ENCODE results near the gene OSBPL5.

OSBPL5 gene

GRCh38 chr11:3186166-3186953, 21.2 kb upstream of the OSBPL5 start:
- no peaks in the 10 kb centered on the region for H3K36me3 ChIP-seq (ENCODE audit: control insufficient read depth, insufficient read depth, low read length)
- no peak overlapping the region for H3K9ac ChIP-seq (ENCODE audit: low read depth, low read length)
- no peaks in the 10 kb centered on the region for H3K27me3 ChIP-seq (ENCODE audit: control insufficient read depth, insufficient read depth, low read length)
- peaks cover 7% of the 10 kb centered on the region for H3K4me1 ChIP-seq (ENCODE audit: control insufficient read depth, insufficient read depth, low read length)
- no peaks in the 10 kb centered on the region for H3K9me3 ChIP-seq (ENCODE audit: control insufficient read depth, insufficient read depth, low read length)
- H3K4me3 ChIP-seq (ENCODE audit: low read depth, low read length): no peak overlapping the region

- no peaks in the 10 kb centered on the region for H3K27me3 ChIP-seq (ENCODE audit: control insufficient read depth, insufficient read depth, low read length)
- H3K36me3 ChIP-seq (ENCODE audit: control insufficient read depth, insufficient read depth, low read length): no peaks in the 10 kb centered on the region
- no peak overlapping the region for H3K9ac ChIP-seq (ENCODE audit: low read depth, low read length)
- H3K9me3 ChIP-seq (ENCODE audit: control insufficient read depth, insufficient read depth, low read length): no peaks in the 10 kb centered on the region
- no peak overlapping the region for H3K4me3 ChIP-seq (ENCODE audit: low read depth, low read length)
- peaks cover 7% of the 10 kb centered on the region for H3K4me1 ChIP-seq (ENCODE audit: control insufficient read depth, insufficient read depth, low read length)
Observed at GRCh38 chr11:3184732-3185347, 19.7 kb upstream of the OSBPL5 start.

DNA sequence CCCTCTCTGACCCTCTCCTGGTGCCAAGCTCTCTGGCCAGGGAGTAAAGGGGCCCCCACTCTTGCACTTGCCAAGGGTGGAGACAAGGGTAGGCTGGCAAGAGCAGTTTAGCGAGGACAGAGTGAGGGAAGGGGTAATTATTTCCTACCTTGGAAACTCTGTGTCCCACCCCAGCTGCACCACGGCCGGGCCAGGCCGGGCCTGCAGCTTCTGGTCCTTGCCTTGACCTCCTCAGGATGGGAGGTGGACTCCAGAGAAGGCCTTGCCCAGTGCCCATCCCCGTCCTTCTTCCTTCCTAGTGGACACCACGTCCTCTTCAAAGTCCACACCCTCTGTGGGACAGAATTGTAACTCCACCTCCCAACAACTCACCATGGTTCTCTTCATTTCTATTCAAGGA, 18.4 kb upstream of the OSBPL5 start:
- Histone ChIP-seq H3K9me3 (ENCODE audit: control insufficient read depth, insufficient read depth, low read length) (no peaks in the 10 kb centered on the region), H3K4me1 (ENCODE audit: control insufficient read depth, insufficient read depth, low read length) (peaks cover under 1% of the 10 kb centered on the region), H3K36me3 (ENCODE audit: control insufficient read depth, insufficient read depth, low read length) (no peaks in the 10 kb centered on the region), H3K4me3 (ENCODE audit: low read depth, low read length) (no peak overlapping the region), H3K27me3 (ENCODE audit: control insufficient read depth, insufficient read depth, low read length) (no peaks in the 10 kb centered on the region), H3K9ac (ENCODE audit: low read depth, low read length) (no peak overlapping the region)

DNA sequence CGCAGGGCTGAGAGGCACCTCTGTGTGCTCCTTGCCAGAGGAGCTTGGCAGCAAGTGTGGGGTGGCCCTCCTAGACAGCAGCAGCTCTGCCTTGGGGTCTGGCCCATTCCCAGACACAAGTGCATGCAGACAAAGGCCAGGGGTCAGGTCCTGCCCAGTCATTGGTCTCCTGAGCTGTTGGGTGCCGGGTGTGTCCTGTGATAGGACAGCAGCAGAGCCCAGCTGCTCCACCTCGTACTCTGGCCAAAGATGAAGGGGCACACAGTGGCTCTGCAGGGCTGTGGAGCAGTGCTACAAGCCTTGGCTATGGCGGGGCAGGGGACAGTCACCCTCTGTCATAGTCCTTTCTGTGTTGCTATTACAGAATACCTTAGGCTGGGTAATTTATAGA, 17.3 kb upstream of the OSBPL5 start:
- Histone ChIP-seq H3K4me3 (ENCODE audit: low read depth, low read length) (no peak overlapping the region), H3K27me3 (ENCODE audit: control insufficient read depth, insufficient read depth, low read length) (no peaks in the 10 kb centered on the region), H3K9me3 (ENCODE audit: control insufficient read depth, insufficient read depth, low read length) (no peaks in the 10 kb centered on the region), H3K9ac (ENCODE audit: low read depth, low read length) (no peak overlapping the region), H3K36me3 (ENCODE audit: control insufficient read depth, insufficient read depth, low read length) (no peaks in the 10 kb centered on the region), H3K4me1 (ENCODE audit: control insufficient read depth, insufficient read depth, low read length) (no peaks in the 10 kb centered on the region)

DNA sequence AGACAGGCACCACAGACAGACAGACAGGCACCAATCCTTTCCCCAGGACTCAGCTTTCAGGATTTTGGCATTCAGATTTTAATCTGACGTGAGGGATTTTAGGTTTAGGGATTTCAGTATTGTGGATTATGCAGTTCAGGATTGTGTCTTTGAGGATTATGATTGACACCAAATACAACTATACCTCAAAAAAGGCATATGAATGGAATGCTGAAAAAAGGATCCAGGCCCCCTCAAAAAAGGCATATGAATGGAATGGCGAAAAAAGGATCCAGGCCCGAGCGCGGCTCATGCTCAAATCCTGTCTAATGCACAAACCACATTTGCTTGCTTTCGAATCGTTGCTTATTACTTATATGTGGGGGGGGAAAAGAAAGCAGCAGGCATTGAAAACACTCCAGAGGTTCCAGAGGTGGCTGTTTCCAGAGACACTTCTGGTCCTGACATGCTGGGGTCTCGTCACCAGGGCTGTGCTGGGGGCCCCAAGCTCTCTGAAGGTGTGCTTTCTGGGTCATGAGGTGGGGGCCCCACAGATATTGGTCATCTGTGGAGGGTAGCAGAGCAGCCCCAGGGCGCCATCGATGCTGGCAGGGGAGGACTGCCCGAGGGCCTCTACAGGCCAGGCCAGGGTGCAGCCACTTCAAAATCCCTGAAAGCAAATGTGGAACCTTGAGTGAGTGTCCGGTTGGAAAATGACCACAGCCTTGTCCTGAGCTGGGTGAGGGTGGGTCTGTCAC, 16.8 kb upstream of the OSBPL5 start:
- H3K36me3 ChIP-seq (ENCODE audit: control insufficient read depth, insufficient read depth, low read length): no peaks in the 10 kb centered on the region
- no peaks in the 10 kb centered on the region for H3K27me3 ChIP-seq (ENCODE audit: control insufficient read depth, insufficient read depth, low read length)
- no peak overlapping the region for H3K9ac ChIP-seq (ENCODE audit: low read depth, low read length)
- no peaks in the 10 kb centered on the region for H3K4me1 ChIP-seq (ENCODE audit: control insufficient read depth, insufficient read depth, low read length)
- no peak overlapping the region for H3K4me3 ChIP-seq (ENCODE audit: low read depth, low read length)
- H3K9me3 ChIP-seq (ENCODE audit: control insufficient read depth, insufficient read depth, low read length): no peaks in the 10 kb centered on the region

DNA sequence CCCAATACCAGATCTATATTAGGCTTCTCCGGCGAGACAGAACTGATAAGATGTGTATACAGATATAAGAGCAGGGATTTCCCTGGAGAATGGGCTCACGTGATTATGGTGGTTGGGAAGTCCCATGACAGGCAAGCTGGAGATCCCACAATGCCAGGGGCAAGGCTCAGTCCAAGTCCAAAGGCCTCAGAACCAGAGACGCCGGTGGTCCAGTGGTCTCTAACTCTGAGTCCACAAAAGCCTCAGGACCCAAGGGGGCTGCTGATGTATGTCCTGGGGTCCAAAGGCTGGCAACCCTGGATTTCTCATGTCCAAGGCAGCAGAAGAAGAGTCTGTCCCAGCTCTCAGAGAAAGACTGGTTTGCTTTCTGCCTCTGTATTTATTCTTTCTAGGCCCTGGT, 15.8 kb upstream of the OSBPL5 start:
- Histone ChIP-seq H3K4me1 (ENCODE audit: control insufficient read depth, insufficient read depth, low read length) (no peaks in the 10 kb centered on the region), H3K27me3 (ENCODE audit: control insufficient read depth, insufficient read depth, low read length) (no peaks in the 10 kb centered on the region), H3K9ac (ENCODE audit: low read depth, low read length) (no peak overlapping the region), H3K36me3 (ENCODE audit: control insufficient read depth, insufficient read depth, low read length) (no peaks in the 10 kb centered on the region), H3K9me3 (ENCODE audit: control insufficient read depth, insufficient read depth, low read length) (no peaks in the 10 kb centered on the region), H3K4me3 (ENCODE audit: low read depth, low read length) (no peak overlapping the region)

- H3K9me3 ChIP-seq (ENCODE audit: control insufficient read depth, insufficient read depth, low read length): no peaks in the 10 kb centered on the region
- no peak overlapping the region for H3K4me3 ChIP-seq (ENCODE audit: low read depth, low read length)
Observed at GRCh38 chr11:3178349-3178748, 13.2 kb upstream of the OSBPL5 start.

GRCh38 chr11:3177931-3178330, 12.8 kb upstream of the OSBPL5 start:
- H3K27me3 ChIP-seq (ENCODE audit: control insufficient read depth, insufficient read depth, low read length): no peaks in the 10 kb centered on the region
- H3K9me3 ChIP-seq (ENCODE audit: control insufficient read depth, insufficient read depth, low read length): no peaks in the 10 kb centered on the region
- no peaks in the 10 kb centered on the region for H3K36me3 ChIP-seq (ENCODE audit: control insufficient read depth, insufficient read depth, low read length)
- H3K4me3 ChIP-seq (ENCODE audit: low read depth, low read length): no peak overlapping the region
- H3K4me1 ChIP-seq (ENCODE audit: control insufficient read depth, insufficient read depth, low read length): no peaks in the 10 kb centered on the region
- no peak overlapping the region for H3K9ac ChIP-seq (ENCODE audit: low read depth, low read length)

More at GRCh38 chr11:3178349-3178748, 13.2 kb upstream of the OSBPL5 start:
- Histone ChIP-seq H3K27me3 (ENCODE audit: control insufficient read depth, insufficient read depth, low read length) (no peaks in the 10 kb centered on the region), H3K9ac (ENCODE audit: low read depth, low read length) (no peak overlapping the region), H3K36me3 (ENCODE audit: control insufficient read depth, insufficient read depth, low read length) (no peaks in the 10 kb centered on the region), H3K4me1 (ENCODE audit: control insufficient read depth, insufficient read depth, low read length) (no peaks in the 10 kb centered on the region)

DNA sequence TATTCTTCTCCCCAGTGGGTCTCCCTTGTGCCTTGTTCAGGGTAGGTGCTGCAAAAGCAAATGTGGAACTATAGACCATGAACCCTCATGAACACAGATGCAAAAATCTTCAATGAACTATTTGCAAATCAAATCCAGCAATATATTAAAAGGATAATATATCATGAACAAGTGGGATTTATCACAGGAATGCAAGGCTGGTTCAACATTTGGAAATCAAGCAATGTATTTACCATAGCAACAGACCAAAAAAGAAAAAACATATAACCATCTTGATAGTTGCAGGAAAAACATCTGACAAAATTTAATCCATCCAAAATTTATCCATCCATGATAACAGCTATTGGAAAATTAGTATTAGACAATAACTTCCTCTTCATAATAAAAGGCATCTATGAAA, 11.4 kb upstream of the OSBPL5 start:
- Histone ChIP-seq H3K4me3 (ENCODE audit: low read depth, low read length) (no peak overlapping the region), H3K4me1 (ENCODE audit: control insufficient read depth, insufficient read depth, low read length) (no peaks in the 10 kb centered on the region), H3K9ac (ENCODE audit: low read depth, low read length) (no peak overlapping the region), H3K9me3 (ENCODE audit: control insufficient read depth, insufficient read depth, low read length) (no peaks in the 10 kb centered on the region), H3K27me3 (ENCODE audit: control insufficient read depth, insufficient read depth, low read length) (no peaks in the 10 kb centered on the region), H3K36me3 (ENCODE audit: control insufficient read depth, insufficient read depth, low read length) (no peaks in the 10 kb centered on the region)

DNA sequence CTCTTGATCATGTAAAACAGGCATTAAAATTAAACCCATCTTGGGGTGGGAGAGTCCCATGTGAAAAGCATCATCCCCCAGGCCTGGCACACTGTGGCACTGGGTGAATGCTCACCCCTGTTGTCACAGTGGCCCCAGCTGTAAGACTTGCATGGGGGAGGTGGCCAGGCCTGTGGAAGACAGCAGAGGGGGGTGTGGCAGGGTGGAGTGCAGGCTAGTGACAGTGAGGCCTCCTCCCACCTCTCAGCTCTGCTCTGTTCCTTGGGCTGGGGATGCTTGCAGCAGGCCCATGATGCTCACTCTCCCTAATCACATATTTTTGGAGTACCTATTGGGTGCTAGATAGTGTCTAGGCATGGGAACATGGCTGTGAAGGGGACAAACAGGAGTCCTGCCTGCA, 10.1 kb upstream of the OSBPL5 start:
- H3K4me3 ChIP-seq (ENCODE audit: low read depth, low read length): no peak overlapping the region
- H3K9ac ChIP-seq (ENCODE audit: low read depth, low read length): no peak overlapping the region
- H3K4me1 ChIP-seq (ENCODE audit: control insufficient read depth, insufficient read depth, low read length): no peaks in the 10 kb centered on the region
- H3K27me3 ChIP-seq (ENCODE audit: control insufficient read depth, insufficient read depth, low read length): peaks cover 2% of the 10 kb centered on the region
- no peaks in the 10 kb centered on the region for H3K36me3 ChIP-seq (ENCODE audit: control insufficient read depth, insufficient read depth, low read length)
- H3K9me3 ChIP-seq (ENCODE audit: control insufficient read depth, insufficient read depth, low read length): no peaks in the 10 kb centered on the region

- Histone ChIP-seq H3K27me3 (ENCODE audit: control insufficient read depth, insufficient read depth, low read length) (peaks cover 2% of the 10 kb centered on the region), H3K4me1 (ENCODE audit: control insufficient read depth, insufficient read depth, low read length) (no peaks in the 10 kb centered on the region), H3K36me3 (ENCODE audit: control insufficient read depth, insufficient read depth, low read length) (no peaks in the 10 kb centered on the region), H3K9me3 (ENCODE audit: control insufficient read depth, insufficient read depth, low read length) (no peaks in the 10 kb centered on the region), H3K4me3 (ENCODE audit: low read depth, low read length) (no peak overlapping the region), H3K9ac (ENCODE audit: low read depth, low read length) (no peak overlapping the region)
Observed at GRCh38 chr11:3174387-3174786, 9.3 kb upstream of the OSBPL5 start.

DNA sequence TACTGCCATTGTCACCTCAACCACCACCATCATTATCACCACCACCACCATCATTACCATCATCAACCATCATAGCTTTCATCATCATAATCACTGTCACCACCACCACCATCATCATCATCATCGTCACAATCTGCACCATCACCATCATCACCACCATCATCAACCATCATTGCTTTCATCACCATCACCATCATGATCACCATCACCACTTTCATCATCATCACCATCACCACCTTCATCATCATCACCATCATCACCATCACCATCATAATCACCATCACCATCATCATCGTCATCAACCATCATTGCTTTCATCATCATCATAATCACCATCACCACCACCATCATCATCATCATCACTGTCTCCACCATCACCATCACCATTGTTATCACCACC, 8.7 kb upstream of the OSBPL5 start:
- Histone ChIP-seq H3K36me3 (ENCODE audit: control insufficient read depth, insufficient read depth, low read length) (no peaks in the 10 kb centered on the region), H3K9ac (ENCODE audit: low read depth, low read length) (no peak overlapping the region), H3K27me3 (ENCODE audit: control insufficient read depth, insufficient read depth, low read length) (peaks cover 6% of the 10 kb centered on the region), H3K4me3 (ENCODE audit: low read depth, low read length) (no peak overlapping the region), H3K9me3 (ENCODE audit: control insufficient read depth, insufficient read depth, low read length) (no peaks in the 10 kb centered on the region), H3K4me1 (ENCODE audit: control insufficient read depth, insufficient read depth, low read length) (no peaks in the 10 kb centered on the region)

Measured in iPS-15b (cell line).